ES-I3 (cell line): ENCODE data around the gene CCDC148.

Experiments used
- H3K36me3 ChIP-seq: 2 replicates; pipeline ENCODE4 v1.6.1; 2013; ENCODE audit warnings: mild to moderate bottlenecking, low read length, control low read depth, moderate library complexity; ENCODE audit not compliant: insufficient read depth
- H3K4me1 ChIP-seq: 2 replicates; pipeline ENCODE4 v1.6.1; 2013; ENCODE audit warnings: mild to moderate bottlenecking, control low read depth, low read length; ENCODE audit not compliant: insufficient read depth
- H3K9ac ChIP-seq: 2 replicates; pipeline ENCODE4 v1.6.1; 2013; ENCODE audit warnings: low read depth, mild to moderate bottlenecking, low read length, moderate library complexity
- H3K9me3 ChIP-seq: 2 replicates; pipeline ENCODE4 v1.6.1; 2013; ENCODE audit warnings: mild to moderate bottlenecking, low read length, moderate library complexity; ENCODE audit not compliant: control insufficient read depth, insufficient read depth

Gene CCDC148

DNA sequence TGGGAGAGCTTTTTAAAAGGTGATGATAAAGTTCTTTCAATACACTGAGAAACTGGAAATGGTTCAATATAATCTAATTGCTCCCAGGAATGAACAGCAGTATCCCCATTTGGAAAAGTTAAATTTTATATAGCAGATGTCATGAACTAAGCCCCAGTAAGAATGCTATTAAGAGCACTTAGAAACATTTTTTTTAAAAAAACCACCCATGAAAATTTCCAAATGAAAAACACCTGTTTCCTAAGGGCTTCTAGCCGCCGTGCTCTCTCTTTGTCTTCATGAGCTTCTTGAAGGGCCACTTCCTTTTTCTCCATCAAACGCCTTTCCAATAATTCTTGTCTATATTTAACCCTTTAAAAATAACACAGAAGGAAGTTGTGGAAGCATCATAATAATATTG, 277.9 kb downstream of the CCDC148 start:
- Histone ChIP-seq H3K9me3 (no peaks in the 10 kb centered on the region), H3K9ac (no peak overlapping the region), H3K36me3 (no peaks in the 10 kb centered on the region), H3K4me1 (peaks cover 8% of the 10 kb centered on the region)

GRCh38 chr2:158174956-158175355, 281.6 kb downstream of the CCDC148 start:
- Histone ChIP-seq H3K9me3 (no peaks in the 10 kb centered on the region), H3K4me1 (0 out of 2 replicates have a peak, but pooled peaks cover 3% of the 10 kb centered on the region)

DNA sequence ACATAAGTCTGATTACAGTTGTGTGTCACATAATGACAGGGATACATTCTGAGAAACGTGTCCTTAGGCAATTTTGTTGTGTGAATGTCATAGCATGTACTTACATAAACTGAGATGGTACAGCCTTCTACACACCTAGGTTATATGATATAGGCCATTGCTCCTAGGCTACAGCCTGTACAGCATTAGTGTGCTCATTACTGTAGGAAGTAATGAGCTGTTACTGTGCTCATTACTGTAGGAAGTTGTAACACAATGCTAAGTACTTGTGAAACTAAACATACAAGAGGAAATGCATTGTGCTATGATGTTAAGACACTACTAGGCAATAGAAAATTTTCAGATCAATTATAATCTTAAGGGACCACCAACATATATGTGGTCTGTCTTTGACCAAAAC, 282.1 kb downstream of the CCDC148 start:
- Histone ChIP-seq H3K4me1 (0 out of 2 replicates have a peak, but pooled peaks cover 3% of the 10 kb centered on the region), H3K9me3 (no peaks in the 10 kb centered on the region), H3K36me3 (no peaks in the 10 kb centered on the region), H3K9ac (no peak overlapping the region)

More at GRCh38 chr2:158174956-158175355, 281.6 kb downstream of the CCDC148 start:
- Histone ChIP-seq H3K36me3 (no peaks in the 10 kb centered on the region), H3K9ac (no peak overlapping the region)

- Histone ChIP-seq H3K9me3 (no peaks in the 10 kb centered on the region), H3K9ac (no peak overlapping the region), H3K36me3 (no peaks in the 10 kb centered on the region), H3K4me1 (0 out of 2 replicates have a peak, but pooled peaks cover 3% of the 10 kb centered on the region)
Measured at GRCh38 chr2:158172719-158173118, 283.8 kb downstream of the CCDC148 start.

GRCh38 chr2:158154596-158154995, 302.0 kb downstream of the CCDC148 start:
- Histone ChIP-seq H3K36me3 (no peaks in the 10 kb centered on the region), H3K9ac (no peak overlapping the region), H3K4me1 (no peaks in the 10 kb centered on the region), H3K9me3 (no peaks in the 10 kb centered on the region)

DNA sequence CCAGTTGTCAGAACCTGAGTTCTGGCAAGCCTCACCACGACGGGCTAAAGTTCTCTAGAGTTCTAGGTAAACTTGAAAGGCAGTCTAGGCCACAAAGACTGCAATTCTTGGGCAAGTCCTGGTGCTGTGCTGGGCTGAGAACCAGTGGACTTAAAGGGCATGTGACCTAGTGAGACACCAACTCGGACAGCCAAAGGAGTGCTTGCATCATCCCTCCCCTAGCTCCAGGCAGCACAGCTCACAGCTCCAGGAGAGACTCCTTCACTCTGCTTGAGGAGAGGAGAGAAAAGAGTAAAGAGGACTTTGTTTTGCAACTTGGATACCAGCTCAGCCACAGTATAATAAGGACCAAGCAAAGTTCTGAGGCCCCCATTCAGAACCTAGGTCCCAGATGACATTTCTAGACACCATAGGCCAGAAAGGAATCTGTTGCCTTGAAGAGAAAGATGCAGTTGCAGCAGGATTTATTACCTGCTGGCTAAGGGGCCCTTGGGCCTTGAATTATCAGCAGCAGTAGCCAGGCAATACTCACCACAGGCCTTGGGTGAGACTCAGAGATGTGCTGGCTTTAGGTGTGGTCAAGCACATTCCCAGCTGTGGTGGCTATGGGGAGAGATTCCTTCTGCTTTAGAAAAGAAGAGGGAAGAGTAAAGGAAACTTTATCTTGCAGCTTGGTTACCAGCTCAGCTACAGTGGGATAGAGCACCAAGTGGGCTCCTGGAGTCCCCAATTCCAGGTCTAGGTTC, 303.1 kb downstream of the CCDC148 start:
- H3K9me3 ChIP-seq = no peaks in the 10 kb centered on the region
- no peaks in the 10 kb centered on the region for H3K4me1 ChIP-seq
- no peak overlapping the region for H3K9ac ChIP-seq
- no peaks in the 10 kb centered on the region for H3K36me3 ChIP-seq

DNA sequence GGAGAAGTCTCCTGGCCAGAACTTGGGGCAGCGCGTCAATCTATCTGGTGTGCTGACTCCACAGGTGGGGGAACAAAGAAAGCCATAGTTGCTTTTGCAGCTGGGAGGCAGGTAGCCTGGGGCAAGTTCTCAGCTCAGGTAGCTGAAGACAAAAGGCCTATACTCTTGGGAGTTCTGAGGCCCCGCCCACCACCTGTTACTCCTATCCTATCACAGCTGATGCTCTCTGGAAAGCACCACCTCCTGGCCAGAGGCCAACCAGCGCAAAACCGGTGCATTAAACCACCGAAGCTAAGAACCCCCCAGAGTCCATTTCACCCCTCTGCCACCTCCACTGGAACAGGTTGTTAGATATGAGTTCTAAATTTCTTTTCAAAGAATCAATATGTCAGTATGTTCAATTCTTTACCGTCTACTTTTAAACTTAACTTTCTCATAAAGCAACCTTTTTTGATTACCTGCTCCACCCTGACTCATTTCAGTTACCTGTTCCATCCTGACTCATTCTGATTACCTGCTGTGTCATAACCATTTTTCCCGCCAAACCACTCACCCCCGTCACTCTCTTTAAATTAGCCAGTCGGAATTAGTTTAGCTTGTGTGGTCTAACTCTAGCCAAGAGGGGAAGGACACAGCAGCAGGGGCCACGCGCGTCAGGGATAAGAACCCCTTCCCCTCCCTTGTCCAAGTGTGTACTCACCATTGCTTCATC, 311.5 kb downstream of the CCDC148 start:
- no peaks in the 10 kb centered on the region for H3K9me3 ChIP-seq
- no peak overlapping the region for H3K9ac ChIP-seq
- 0 out of 2 replicates have a peak, but pooled peaks cover 4% of the 10 kb centered on the region for H3K4me1 ChIP-seq
- H3K36me3 ChIP-seq = no peaks in the 10 kb centered on the region

DNA sequence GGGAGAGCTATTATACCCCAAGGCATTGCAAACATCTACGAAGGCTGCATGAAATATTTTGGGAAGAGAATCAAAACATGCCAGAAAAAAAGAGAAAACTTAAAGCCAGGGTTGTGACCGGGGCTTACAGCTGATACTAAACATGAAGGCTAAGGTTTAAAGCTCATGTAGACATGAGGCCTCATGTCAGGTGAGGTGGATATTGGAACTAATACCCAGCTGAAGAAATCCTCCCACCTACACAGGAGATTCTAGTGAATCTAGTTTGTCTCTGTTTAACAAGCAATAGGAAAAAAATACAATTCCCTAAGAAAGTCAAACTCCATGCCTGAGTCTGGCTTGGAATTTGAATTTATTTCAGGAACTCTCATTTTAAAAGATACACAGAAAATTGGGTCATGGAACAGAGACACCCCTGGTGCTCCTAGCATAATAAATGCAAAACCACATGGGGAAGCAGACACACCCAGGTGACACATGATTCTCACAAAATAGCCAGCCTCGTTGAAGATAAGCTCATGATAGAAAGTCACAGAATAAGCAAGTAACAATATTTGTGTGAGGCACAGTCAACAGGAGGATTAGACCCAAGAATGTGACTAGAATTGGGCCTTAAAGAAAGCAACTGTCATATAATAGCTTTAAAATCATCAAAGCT, 312.7 kb downstream of the CCDC148 start:
- Histone ChIP-seq H3K4me1 (0 out of 2 replicates have a peak, but pooled peaks cover 4% of the 10 kb centered on the region), H3K9me3 (no peaks in the 10 kb centered on the region), H3K9ac (no peak overlapping the region), H3K36me3 (no peaks in the 10 kb centered on the region)

DNA sequence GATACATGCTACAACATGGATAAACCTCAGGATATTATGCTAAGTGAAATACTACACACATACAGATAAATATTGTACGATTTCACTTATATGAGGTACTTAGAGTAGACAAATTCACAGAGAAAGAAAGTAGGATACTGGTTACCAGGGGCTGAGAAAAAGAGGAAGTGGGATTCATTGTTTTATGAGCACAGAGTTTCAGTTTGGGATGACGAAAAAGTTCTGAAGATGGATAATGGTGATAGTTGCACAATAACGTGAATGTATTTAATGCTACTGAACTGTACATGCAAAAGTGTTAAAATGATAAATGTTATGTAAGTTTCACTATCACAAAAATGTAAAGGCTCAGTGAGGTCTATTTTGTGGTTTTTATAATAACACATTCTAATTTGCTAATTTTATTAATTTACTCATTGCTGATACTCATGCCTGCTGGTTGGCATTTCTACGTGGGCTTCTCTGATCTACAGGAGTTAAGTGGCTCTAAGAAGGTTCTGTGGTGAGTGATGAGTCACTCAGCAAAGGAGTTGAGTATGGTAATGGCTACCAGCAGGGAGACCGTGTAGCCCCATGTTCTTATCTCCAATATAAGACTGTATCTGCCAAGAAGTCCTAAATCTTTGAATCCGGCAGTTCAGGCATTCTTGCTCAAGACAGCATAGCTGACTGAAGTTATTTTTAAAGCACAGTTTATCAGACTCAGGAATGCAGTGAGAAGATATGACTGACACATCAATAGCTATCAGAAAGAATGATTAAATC, 313.8 kb downstream of the CCDC148 start:
- no peaks in the 10 kb centered on the region for H3K36me3 ChIP-seq
- H3K9me3 ChIP-seq = no peaks in the 10 kb centered on the region
- H3K9ac ChIP-seq = no peak overlapping the region
- 0 out of 2 replicates have a peak, but pooled peaks cover 4% of the 10 kb centered on the region for H3K4me1 ChIP-seq

DNA sequence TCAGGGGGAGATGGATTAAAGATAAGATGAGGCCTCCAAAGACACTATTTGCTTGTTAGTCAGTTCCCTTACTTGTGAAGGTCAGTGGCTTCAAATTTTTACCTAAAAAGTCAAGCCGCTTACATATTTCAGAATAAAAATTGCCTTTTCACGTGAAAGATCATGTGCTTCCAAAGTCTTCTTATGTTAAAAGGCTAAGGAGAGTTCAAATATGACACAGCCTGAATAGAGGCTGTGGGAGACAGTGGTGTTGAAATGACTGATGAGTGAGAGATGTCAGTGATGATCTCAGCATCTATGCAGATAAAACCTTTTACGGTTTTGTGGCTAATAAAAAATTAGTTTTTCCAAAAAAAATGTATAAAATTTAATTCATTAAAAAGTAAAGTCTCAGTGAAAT, 314.4 kb downstream of the CCDC148 start:
- Histone ChIP-seq H3K9me3 (no peaks in the 10 kb centered on the region), H3K4me1 (0 out of 2 replicates have a peak, but pooled peaks cover 4% of the 10 kb centered on the region), H3K9ac (no peak overlapping the region)

DNA sequence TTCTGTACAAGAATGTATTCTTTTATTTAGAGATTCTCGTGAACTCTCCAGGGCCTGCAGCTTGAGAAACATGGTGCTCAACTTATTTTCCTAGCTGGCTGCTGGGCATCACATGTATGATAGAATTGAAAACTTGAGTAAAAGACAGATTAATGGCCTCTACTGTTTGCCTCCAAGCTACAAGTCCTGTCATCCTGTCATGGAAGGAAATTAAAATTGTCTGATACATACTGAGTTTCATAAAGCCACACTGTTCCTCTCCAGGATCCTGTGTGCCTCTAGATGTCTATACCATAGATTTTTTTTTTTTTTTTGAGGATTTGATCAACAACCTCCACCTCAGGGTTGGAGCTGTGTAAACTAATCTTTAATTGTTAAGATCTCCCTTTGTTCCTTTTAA, 316.4 kb downstream of the CCDC148 start:
- Histone ChIP-seq H3K36me3 (no peaks in the 10 kb centered on the region), H3K4me1 (0 out of 2 replicates have a peak, but pooled peaks cover 4% of the 10 kb centered on the region), H3K9ac (no peak overlapping the region), H3K9me3 (no peaks in the 10 kb centered on the region)

More for the DNA sequence above, 314.4 kb downstream of the CCDC148 start:
- H3K36me3 ChIP-seq = no peaks in the 10 kb centered on the region

DNA sequence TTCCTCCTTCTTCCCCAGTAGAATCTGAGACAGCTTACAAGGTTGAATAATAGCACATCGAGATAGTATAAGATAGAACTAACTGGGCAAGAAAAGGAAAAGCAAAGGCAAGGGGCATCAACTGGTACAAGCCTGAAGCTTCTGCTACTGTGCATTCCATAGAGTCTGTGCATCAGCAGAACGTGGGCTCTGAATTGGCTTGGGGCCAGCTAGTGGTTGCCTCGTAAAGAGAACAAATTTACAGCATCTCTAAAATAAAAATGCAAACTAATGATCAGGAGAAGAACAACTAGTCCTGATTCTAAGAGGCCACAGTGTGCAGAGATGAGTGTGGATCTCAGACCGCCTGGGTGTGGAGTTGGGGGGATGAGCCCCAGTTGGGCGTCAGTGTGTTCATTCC, 318.3 kb downstream of the CCDC148 start:
- H3K9ac ChIP-seq = no peak overlapping the region
- no peaks in the 10 kb centered on the region for H3K4me1 ChIP-seq
- no peaks in the 10 kb centered on the region for H3K36me3 ChIP-seq
- no peaks in the 10 kb centered on the region for H3K9me3 ChIP-seq

DNA sequence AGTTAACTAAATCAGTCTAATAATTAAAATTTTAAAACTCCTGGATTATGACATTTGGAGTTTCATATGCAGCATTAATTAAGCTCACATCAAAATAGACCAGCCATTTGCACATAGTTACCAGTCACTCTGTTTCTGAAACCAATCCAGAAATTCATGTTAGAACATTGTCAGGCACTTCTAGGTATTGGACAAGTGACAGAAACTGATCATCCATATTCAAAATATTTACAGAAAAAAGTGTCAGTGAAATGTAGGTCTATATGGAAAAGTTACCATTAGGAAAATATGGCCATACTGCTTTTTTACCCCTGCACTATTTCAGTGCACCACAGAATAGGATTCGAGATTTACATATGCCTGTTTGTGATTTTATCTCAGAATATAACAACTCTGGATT, 321.5 kb downstream of the CCDC148 start:
- H3K4me1 ChIP-seq = no peaks in the 10 kb centered on the region; the same call in 1 of the 2 replicates
- no peaks in the 10 kb centered on the region for H3K36me3 ChIP-seq
- no peaks in the 10 kb centered on the region for H3K9me3 ChIP-seq
- no peak overlapping the region for H3K9ac ChIP-seq

DNA sequence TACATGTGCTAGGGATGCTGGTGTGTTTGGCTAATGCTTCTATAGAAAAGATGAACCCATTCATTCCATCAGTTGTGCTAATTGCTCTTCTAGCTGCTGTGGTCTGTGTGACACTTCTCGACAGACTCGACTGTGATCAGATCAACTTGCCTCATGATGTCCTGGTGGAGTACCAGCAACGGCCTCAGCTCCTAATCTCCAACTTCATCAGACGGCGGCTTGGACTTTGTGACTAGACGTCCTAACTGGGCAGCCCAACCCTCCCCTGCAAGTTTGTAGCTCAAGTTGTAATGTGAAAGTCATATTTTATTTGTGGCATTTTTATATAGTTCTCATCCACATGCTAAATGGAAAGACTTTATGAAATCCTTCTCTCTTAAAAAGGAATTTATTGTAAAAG, 321.9 kb downstream of the CCDC148 start:
- Histone ChIP-seq H3K4me1 (no peaks in the 10 kb centered on the region; the same call in 1 of the 2 replicates), H3K9ac (no peak overlapping the region), H3K36me3 (no peaks in the 10 kb centered on the region), H3K9me3 (no peaks in the 10 kb centered on the region)
